Placental epithelial cell (primary cell): ENCODE results near the gene INO80C. TPM values are rescaled to one million over a fixed set of nuclear protein-coding genes. Genes with fewer than 3 reads are reported as not detected.

ENCODE experiments used
- small RNA-seq: library from RNA; depleted of rRNA; stranded (forward); fragments of <200 nt; gene quantifications from one replicate; pipeline ENCODE3, GENCODE V24; 2012
- total RNA-seq: library from RNA; depleted of rRNA; stranded (reverse); fragments of >200 nt; gene quantifications from 2 replicates; pipeline ENCODE4 v1.2.3, GENCODE V29; 2012

Gene INO80C
- total RNA-seq, result 3.5 and 5.9 TPM in 2 replicates

GRCh38 chr18:35497370-35498197 lies at the start of gene INO80C:
Gene INO80C, minus strand, starts transcription at chr18:35497960. Its CDS starts 86 bp downstream, at chr18:35497874.

Small RNAs within 50 kb of the gene (small RNA-seq; reads per million reads assigned to genes)
- gene AC007998.5, result not detected

Other genes with a start within 250 kb of the INO80C start
- gene ZSCAN30, start 207.7 kb downstream of the INO80C start, total RNA-seq, result 15.2 and 17.7 TPM in 2 replicates
- gene ZNF24, start 153.5 kb downstream of the INO80C start, total RNA-seq, result 25.5 and 33.8 TPM in 2 replicates
- gene ZNF396, start 120.6 kb downstream of the INO80C start, total RNA-seq, result 2.0 TPM in 2 replicates
- 79.2 and 79.7 TPM in 2 replicates for gene GALNT1, start 83.8 kb upstream of the INO80C start, total RNA-seq